Brain microvascular endothelial cell (primary cell): ENCODE data around the gene UCP1.
"Not testable (repeated sequence)": the region's sequence is repeated elsewhere in the genome, so short reads cannot be mapped to it uniquely, and the experiment has no call there.

Source experiments
- DNase-seq: peaks from one replicate; pipeline ENCODE4 v3.0.0-alpha.2; 2020
- H3K27ac ChIP-seq: fragments of 250-450 bp; sonication (Bioruptor Pico); 2 replicates; pipeline ENCODE4 v1.5.1; 2020; ENCODE audit warnings: mild to moderate bottlenecking, moderate library complexity
- H3K27me3 ChIP-seq: fragments of 250-450 bp; sonication (Bioruptor Pico); replicated peaks from 2 replicates; pipeline ENCODE4 v1.5.1; 2020; ENCODE audit warnings: mild to moderate bottlenecking
- H3K36me3 ChIP-seq: fragments of 250-450 bp; sonication (Bioruptor Pico); replicated peaks from 2 replicates; pipeline ENCODE4 v1.5.1; 2020; ENCODE audit warnings: mild to moderate bottlenecking
- H3K4me3 ChIP-seq: 2 replicates; pipeline ENCODE4 v1.5.1; 2011; ENCODE audit warnings: low read depth, mild to moderate bottlenecking, control low read depth, low read length, moderate library complexity
- in situ Hi-C: cut with HindIII; loops from 2 replicates; pipeline ENCODE4 v1.10.0; 2017; ENCODE audit warnings: low sequenced_read_pairs, low pct_ligation_motif_present
- TF ChIP-seq, protein P1 (sequence below): IDR thresholded peaks from 2 replicates; pipeline ENCODE4 v1.5.1; 2011; ENCODE audit warnings: low read depth, mild to moderate bottlenecking, moderate library complexity, low read length, control low read depth, inconsistent platforms; ENCODE audit errors: missing control alignments

The UCP1 gene

DNA sequence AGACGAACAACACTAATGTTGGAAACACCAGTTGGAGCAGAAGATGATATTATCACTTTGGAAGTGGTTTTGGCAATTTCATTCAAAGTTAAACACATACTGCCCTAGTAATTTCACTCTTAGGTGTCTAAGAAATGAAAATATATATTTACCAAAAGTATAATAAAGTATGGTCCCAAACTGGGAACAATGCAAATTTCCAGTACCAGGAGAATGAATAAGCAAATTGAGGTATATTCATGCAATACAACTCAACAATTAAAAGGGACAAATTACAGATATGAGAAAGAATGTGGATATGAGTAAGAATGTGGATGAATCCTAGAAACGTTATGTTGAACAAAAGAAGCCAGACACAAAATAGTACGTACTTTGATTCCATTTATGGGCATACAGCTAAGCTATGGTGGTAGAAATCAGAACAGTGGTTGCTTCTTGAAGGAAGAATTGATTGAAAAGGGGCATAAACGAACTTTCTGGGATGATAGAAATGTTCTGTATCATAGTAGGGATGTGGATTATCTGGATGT lies 34.7 kb downstream of the UCP1 start:
- Histone ChIP-seq H3K27me3 (no peaks in the 10 kb centered on the region), H3K36me3 (peaks cover 4% of the 10 kb centered on the region), H3K4me3 (no peak overlapping the region), H3K27ac (peak overlapping the region; percentile 57)
- no peak for DNase-seq
- TF ChIP-seq, protein P1, sequence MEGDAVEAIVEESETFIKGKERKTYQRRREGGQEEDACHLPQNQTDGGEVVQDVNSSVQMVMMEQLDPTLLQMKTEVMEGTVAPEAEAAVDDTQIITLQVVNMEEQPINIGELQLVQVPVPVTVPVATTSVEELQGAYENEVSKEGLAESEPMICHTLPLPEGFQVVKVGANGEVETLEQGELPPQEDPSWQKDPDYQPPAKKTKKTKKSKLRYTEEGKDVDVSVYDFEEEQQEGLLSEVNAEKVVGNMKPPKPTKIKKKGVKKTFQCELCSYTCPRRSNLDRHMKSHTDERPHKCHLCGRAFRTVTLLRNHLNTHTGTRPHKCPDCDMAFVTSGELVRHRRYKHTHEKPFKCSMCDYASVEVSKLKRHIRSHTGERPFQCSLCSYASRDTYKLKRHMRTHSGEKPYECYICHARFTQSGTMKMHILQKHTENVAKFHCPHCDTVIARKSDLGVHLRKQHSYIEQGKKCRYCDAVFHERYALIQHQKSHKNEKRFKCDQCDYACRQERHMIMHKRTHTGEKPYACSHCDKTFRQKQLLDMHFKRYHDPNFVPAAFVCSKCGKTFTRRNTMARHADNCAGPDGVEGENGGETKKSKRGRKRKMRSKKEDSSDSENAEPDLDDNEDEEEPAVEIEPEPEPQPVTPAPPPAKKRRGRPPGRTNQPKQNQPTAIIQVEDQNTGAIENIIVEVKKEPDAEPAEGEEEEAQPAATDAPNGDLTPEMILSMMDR, result no peak
- in situ Hi-C loops, result no loop called here

DNA sequence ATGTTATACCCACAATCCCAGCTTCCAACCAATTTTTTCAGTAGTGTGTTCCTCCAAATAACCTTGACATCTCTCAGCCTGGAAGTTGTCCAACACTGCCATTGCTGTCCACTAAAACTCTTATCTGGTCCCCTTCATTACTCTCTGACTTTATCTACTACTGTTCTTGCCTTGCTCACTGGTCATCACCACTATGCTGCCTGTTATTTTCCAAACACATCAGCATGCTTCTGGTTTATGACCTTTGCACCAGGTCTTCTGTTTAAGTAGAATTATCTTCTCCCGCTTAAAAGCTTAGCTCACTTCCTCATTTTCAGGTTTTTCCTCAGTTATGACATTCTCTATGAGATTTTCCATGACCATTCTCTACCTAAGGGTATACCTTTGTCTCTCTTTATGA lies 39.3 kb downstream of the UCP1 start:
- no peak for DNase-seq
- Histone ChIP-seq H3K4me3 (no peak overlapping the region), H3K27me3 (no peaks in the 10 kb centered on the region), H3K36me3 (no peaks in the 10 kb centered on the region), H3K27ac (no peak overlapping the region)
- in situ Hi-C loops, result no loop called here
- TF ChIP-seq, protein P1, result no peak

DNA sequence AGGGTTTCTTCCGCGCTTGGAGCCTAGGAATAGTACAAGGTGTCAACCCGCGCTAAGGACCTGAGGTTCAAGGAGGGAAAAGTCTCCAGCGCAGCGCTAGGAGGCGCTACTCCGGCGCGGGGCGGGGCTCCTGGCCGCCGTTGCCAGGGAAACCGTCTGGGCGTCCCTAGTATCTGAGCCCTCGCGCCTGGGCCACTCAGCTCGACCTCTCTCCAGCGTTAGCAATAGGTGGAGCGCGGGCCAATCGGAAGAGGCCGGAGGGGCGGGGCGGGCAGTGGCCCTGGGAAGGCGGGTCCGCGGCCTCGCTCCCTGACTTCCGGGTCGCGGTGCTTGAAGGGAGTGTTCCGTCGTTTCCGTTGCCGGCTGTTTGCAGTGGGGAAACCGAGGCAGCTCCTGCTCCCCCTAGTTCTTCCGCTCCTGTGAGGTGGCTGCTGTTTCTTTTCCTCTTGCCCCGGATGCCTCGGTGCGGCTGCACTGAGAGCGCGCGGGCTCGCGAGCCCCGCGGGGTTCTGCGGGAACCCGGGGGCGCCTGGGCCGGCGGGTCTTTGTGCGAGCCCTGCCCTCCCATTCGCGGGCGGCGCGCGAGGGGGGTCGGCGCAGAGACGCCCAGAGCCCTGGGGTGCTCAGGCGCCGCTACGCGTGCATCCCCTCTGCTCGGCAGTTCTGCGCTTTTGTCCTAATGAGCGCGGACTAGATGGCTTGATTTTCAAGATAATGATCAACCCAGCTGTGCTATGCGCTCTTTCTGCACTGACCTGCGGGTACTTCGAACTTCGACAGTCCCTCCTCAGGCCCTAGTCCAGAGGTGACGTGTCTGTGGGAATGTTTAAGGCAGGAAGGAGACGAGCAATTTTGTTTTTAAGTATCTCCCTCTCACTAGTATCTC lies 44.7 kb downstream of the UCP1 start, which contains the start of gene ELMOD2:
Gene ELMOD2, plus strand, starts transcription at position 312 of the 886 bp plus-strand sequence. CDS start 1,261 bp downstream, outside the sequence.
- H3K27ac ChIP-seq, result peak within 1 kb of the TSS; percentile 52
- TF ChIP-seq, protein P1, result peak; percentile 98
- in situ Hi-C loops, result no loop called here
- H3K4me3 ChIP-seq, result peak within 1 kb of the TSS; percentile 78
- DNase-seq, result peak; percentile 97
- H3K36me3 ChIP-seq, result no peaks in the 10 kb centered on the region
- H3K27me3 ChIP-seq, result no peaks in the 10 kb centered on the region

DNA sequence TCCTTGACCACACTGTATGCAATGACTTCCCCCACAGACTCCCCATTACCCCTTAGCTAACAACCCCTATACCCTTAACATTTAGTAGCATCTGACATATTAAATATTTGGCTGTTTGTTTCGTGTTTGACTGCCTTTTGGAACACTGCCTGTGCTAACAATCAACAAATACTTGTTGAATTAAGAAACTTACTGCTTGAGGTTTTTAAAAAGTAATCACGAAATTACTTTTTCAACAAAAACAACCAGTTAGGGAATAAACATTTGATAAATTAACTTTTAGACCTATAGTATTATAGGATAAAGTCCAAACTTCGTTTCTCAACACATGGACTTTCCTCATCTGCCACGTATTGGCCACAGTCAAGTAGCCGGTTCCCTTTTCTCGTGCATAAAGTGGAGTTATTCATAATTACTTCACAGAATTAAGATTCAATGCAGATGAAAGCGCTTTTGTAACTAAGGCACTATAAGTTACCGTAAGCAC lies 45.3 kb downstream of the UCP1 start:
- in situ Hi-C loops, result no loop called here
- Histone ChIP-seq H3K4me3 (peak overlapping the region; percentile 40), H3K27ac (no peak overlapping the region), H3K27me3 (no peaks in the 10 kb centered on the region), H3K36me3 (no peaks in the 10 kb centered on the region)
- DNase-seq, result no peak
- TF ChIP-seq, protein P1, result no peak

DNA sequence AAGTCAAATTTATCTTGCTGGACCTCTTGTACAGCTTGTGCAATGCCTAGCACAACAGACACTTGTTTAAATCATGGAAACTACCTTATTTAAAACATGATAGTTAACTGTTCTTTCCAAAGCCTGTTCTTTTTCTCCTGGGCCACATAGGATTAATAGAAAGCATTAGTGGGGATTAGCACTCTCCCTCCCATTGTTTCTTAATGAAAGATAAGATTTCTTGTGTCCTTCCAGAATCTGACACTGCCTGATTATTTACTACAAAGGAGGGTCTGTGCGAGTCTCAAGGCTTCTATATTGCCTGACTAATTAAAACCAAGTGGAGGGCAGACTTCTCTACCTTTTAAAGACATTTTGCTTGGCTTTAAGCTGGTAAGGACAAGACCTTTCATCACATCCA lies 53.3 kb downstream of the UCP1 start:
- DNase-seq, result no peak
- TF ChIP-seq, protein P1, result no peak
- no peaks in the 10 kb centered on the region for H3K27me3 ChIP-seq
- in situ Hi-C loops, result no loop called here
- H3K27ac ChIP-seq, result no peak overlapping the region
- H3K4me3 ChIP-seq, result no peak overlapping the region
- no peaks in the 10 kb centered on the region for H3K36me3 ChIP-seq

DNA sequence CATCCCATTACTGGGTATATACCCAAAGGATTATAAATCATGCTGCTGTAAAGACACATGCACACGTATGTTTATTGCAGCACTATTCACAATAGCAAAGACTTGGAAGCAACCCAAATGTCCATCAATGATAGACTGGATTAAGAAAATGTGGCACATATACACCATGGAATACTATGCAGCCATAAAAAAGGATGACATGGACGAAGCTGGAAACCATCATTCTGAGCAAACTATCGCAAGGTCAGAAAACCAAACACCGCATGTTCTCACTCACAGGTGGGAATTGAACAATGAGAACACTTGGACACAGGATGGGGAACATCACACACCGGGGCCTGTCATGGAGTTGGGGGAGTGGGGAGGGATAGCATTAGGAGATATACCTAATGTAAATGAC lies 55.0 kb downstream of the UCP1 start:
- H3K27ac ChIP-seq, H3K27me3 ChIP-seq, DNase-seq, in situ Hi-C loops, H3K36me3 ChIP-seq, H3K4me3 ChIP-seq: not testable (repeated sequence)
